Liver (tissue), 9 donors: Measurements from ENCODE around the gene ABHD5. TPM values are rescaled to one million over a fixed set of nuclear protein-coding genes. Genes with fewer than 3 reads are reported as not detected.

ENCODE experiments used
- DNase-seq: peaks from one replicate; pipeline ENCODE4 v3.0.0-alpha.2; 2017; ENCODE audit warnings: low spot score
- H3K27ac ChIP-seq, 2 donors: one replicate each; pipeline ENCODE4 v1.7.0; 2013; ENCODE audit warnings: inconsistent platforms in 2 of 2, low read length in 2 of 2, control low read depth in 1 of 2, low read depth in 1 of 2, mild to moderate bottlenecking in 1 of 2
- H3K27me3 ChIP-seq, 4 donors: one replicate each; pipeline versions ENCODE4 v1.6.1 to v1.7.0; 2013; ENCODE audit warnings: low read length in 3 of 4, inconsistent platforms in 1 of 4, mild to moderate bottlenecking in 1 of 4, moderate library complexity in 1 of 4; ENCODE audit not compliant: control insufficient read depth in 4 of 4, insufficient read depth in 4 of 4
- H3K36me3 ChIP-seq, 4 donors: one replicate each; pipeline versions ENCODE4 v1.6.1 to v1.7.0; 2013; ENCODE audit warnings: low read length in 3 of 4, mild to moderate bottlenecking in 3 of 4, low read depth in 1 of 4, moderate library complexity in 1 of 4; ENCODE audit not compliant: control insufficient read depth in 4 of 4, insufficient read depth in 3 of 4
- H3K4me1 ChIP-seq, 4 donors: one replicate each; pipeline versions ENCODE4 v1.6.1 to v1.7.0; 2013; ENCODE audit warnings: low read length in 3 of 4, mild to moderate bottlenecking in 3 of 4, moderate library complexity in 1 of 4; ENCODE audit not compliant: control insufficient read depth in 4 of 4, insufficient read depth in 4 of 4
- H3K4me3 ChIP-seq, 3 donors: one replicate each; pipeline versions ENCODE4 v1.6.1 to v1.7.0; 2013; ENCODE audit warnings: low read length in 3 of 3, control low read depth in 1 of 3, low read depth in 1 of 3, mild to moderate bottlenecking in 1 of 3
- H3K9ac ChIP-seq, 2 donors: one replicate each; pipeline ENCODE4 v1.7.0; 2013; ENCODE audit warnings: low read length in 2 of 2, mild to moderate bottlenecking in 2 of 2, moderate library complexity in 2 of 2, control low read depth in 1 of 2, low read depth in 1 of 2
- H3K9me3 ChIP-seq, 4 donors: one replicate each; pipeline versions ENCODE4 v1.6.1 to v1.7.0; 2013; ENCODE audit warnings: low read length in 3 of 4; ENCODE audit not compliant: control insufficient read depth in 4 of 4
- EGR1 ChIP-seq, 2 donors: IDR thresholded peaks; 2 replicates each; pipeline ENCODE4 v1.6.1; 2016 to 2018; ENCODE audit warnings: antibody characterized with exemption in 2 of 2, low read depth in 2 of 2
- FOXA1 ChIP-seq: IDR thresholded peaks from 2 replicates; pipeline ENCODE4 v1.6.1; 2016; ENCODE audit warnings: antibody characterized with exemption
- FOXA2 ChIP-seq: IDR thresholded peaks from 2 replicates; pipeline ENCODE4 v1.6.1; 2016; ENCODE audit warnings: antibody characterized with exemption
- GABPA ChIP-seq, 2 donors: IDR thresholded peaks in 1 of 2; conservative IDR thresholded peaks in 1 of 2; 2 replicates each; pipeline ENCODE4 v1.6.1; 2016; ENCODE audit warnings: antibody characterized with exemption in 2 of 2, mild to moderate bottlenecking in 1 of 2, moderate library complexity in 1 of 2
- HNF4A ChIP-seq, 2 donors: conservative IDR thresholded peaks; 2 replicates each; pipeline ENCODE4 v1.6.1; 2016; ENCODE audit warnings: antibody characterized with exemption in 2 of 2, mild to moderate bottlenecking in 2 of 2
- HNF4G ChIP-seq: IDR thresholded peaks from 2 replicates; pipeline ENCODE4 v1.6.1; 2016; ENCODE audit warnings: antibody characterized with exemption
- JUND ChIP-seq, 2 donors: IDR thresholded peaks; 2 replicates each; pipeline ENCODE4 v1.6.1; 2016; ENCODE audit warnings: antibody characterized with exemption in 2 of 2
- NR2F2 ChIP-seq: IDR thresholded peaks from 2 replicates; pipeline ENCODE4 v1.6.1; 2016; ENCODE audit warnings: antibody characterized with exemption
- RAD21 ChIP-seq, 2 donors: IDR thresholded peaks; 2 replicates each; pipeline ENCODE4 v1.6.1; 2016; ENCODE audit warnings: antibody characterized with exemption in 2 of 2, mild to moderate bottlenecking in 2 of 2
- REST ChIP-seq: IDR thresholded peaks from 2 replicates; pipeline ENCODE4 v1.6.1; 2016; ENCODE audit warnings: antibody characterized with exemption, mild to moderate bottlenecking
- RXRA ChIP-seq, 2 donors: IDR thresholded peaks; 2 replicates each; pipeline ENCODE4 v1.6.1; 2017 to 2018; ENCODE audit warnings: antibody characterized with exemption in 2 of 2, mild to moderate bottlenecking in 1 of 2
- SP1 ChIP-seq: IDR thresholded peaks from 2 replicates; pipeline ENCODE4 v1.6.1; 2018; ENCODE audit warnings: antibody characterized with exemption, mild to moderate bottlenecking
- TAF1 ChIP-seq: conservative IDR thresholded peaks from 2 replicates; pipeline ENCODE4 v1.6.1; 2016; ENCODE audit warnings: antibody characterized with exemption, mild to moderate bottlenecking
- YY1 ChIP-seq: IDR thresholded peaks from 2 replicates; pipeline ENCODE4 v1.6.1; 2016; ENCODE audit warnings: antibody characterized with exemption, mild to moderate bottlenecking
- WGBS: extraction: QIAGEN DNeasy Blood & Tissue Kit; methylation state at CpG from one replicate; pipeline ENCODE4 v1.1.7; 2013; 5-methylcytosine and 5-hydroxymethylcytosine counted together
- polyA plus RNA-seq, 2 donors: library from polyadenylated mRNA; stranded (reverse) in 1 of 2; unstranded in 1 of 2; fragments of 200-250 nt in 1 of 2; fragments of >200 nt in 1 of 2; fragmentation: Nextera tagmentation in 1 of 2; extraction: Ambion mirVana in 1 of 2; gene quantifications; one replicate each; pipeline versions ENCODE4 v1.2.1 to v1.2.3, GENCODE V29; 2013 to 2015
- total RNA-seq, 2 donors: library from RNA; depleted of rRNA; stranded (reverse); fragments of >200 nt; gene quantifications; one replicate each; pipeline ENCODE4 v1.2.3, GENCODE V29; 2014
- TF ChIP-seq, protein P1 (sequence below): fragments of 150-350 bp; IDR thresholded peaks from 2 replicates; pipeline ENCODE4 v1.5.1; 2017; ENCODE audit warnings: improper control_type of control experiment, low read depth, low read length; ENCODE audit not compliant: missing input control
- TF ChIP-seq, protein P2 (sequence below): IDR thresholded peaks from 2 replicates; pipeline ENCODE4 v1.6.1; 2016; ENCODE audit warnings: antibody characterized with exemption
- TF ChIP-seq, protein P3 (sequence below): IDR thresholded peaks from 2 replicates; pipeline ENCODE4 v1.6.1; 2016; ENCODE audit warnings: antibody characterized with exemption
- donor health status: healthy.
- donor health status: healthy.
- donor health status: healthy.
- donor health status: healthy.
- donor health status: healthy.

ABHD5 gene
- total and polyA plus RNA-seq, 4 donors, result 9.2 to 25.8 (median 16.1) TPM

GRCh38 chr3:43769097-43769884 is 78.6 kb downstream of the ABHD5 start:
- H3K9ac ChIP-seq, result no peak overlapping the region
- WGBS, result 9% methylated on average over 22 of the region's 22 CpGs
- TF ChIP-seq NR2F2 (peak; percentile 83), RXRA (IDR thresholded peaks at IDR 0.05) (peak; percentile 19 to 38), RAD21 (IDR thresholded peaks at IDR 0.05) (peak; percentile 75 to 87), HNF4A (conservative IDR thresholded peaks at IDR 0.05) (peak in 1 of 2 donors; percentile 21), TAF1 (no peak), GABPA (IDR thresholded peaks at IDR 0.05 in 1 of 2, conservative IDR thresholded peaks at IDR 0.05 in 1 of 2) (no peak), SP1 (peak; percentile 57)
- TF ChIP-seq, protein P1, sequence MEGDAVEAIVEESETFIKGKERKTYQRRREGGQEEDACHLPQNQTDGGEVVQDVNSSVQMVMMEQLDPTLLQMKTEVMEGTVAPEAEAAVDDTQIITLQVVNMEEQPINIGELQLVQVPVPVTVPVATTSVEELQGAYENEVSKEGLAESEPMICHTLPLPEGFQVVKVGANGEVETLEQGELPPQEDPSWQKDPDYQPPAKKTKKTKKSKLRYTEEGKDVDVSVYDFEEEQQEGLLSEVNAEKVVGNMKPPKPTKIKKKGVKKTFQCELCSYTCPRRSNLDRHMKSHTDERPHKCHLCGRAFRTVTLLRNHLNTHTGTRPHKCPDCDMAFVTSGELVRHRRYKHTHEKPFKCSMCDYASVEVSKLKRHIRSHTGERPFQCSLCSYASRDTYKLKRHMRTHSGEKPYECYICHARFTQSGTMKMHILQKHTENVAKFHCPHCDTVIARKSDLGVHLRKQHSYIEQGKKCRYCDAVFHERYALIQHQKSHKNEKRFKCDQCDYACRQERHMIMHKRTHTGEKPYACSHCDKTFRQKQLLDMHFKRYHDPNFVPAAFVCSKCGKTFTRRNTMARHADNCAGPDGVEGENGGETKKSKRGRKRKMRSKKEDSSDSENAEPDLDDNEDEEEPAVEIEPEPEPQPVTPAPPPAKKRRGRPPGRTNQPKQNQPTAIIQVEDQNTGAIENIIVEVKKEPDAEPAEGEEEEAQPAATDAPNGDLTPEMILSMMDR, result peak; percentile 88
- H3K36me3 ChIP-seq, result no peaks in the 10 kb centered on the region
- H3K27me3 ChIP-seq, result no peaks in the 10 kb centered on the region
- peaks cover 2 to 10% (median 9%) of the 10 kb centered on the region in 4 donors for H3K4me1 ChIP-seq
- DNase-seq, result peak; percentile 99
- H3K27ac ChIP-seq, result peak overlapping the region; percentile 1 to 6
- H3K4me3 ChIP-seq, result no peak overlapping the region
- no peaks in the 10 kb centered on the region for H3K9me3 ChIP-seq

DNA sequence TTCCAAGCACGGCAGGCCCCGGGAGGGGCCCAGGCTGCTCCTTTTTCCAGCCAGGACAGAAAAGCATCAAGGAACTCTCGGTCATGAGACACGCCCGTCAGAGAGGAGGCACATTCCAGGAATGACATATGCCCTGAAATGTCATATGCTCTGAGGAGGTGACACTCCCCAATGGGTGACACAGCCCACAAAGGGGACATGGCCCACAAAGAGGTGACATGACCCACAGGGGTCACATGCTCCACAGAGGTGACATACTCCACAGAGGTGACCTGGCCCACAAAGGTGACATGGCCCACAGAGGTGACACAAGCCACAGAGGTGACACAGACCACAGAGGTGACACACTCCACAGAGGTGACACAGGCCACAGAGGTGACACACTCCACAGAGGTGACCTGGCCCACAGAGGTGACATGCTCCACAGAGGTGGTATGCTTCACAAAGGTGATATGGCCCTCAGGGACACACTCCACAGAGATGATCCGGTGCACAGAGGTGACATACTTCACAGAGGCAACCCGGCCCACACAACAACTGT is 79.2 kb downstream of the ABHD5 start:
- TF ChIP-seq NR2F2 (peak; percentile 5), FOXA1 (no peak)

GRCh38 chr3:43770426-43771103 is 79.8 kb downstream of the ABHD5 start:
- no peak overlapping the region for H3K4me3 ChIP-seq
- H3K9me3 ChIP-seq, result no peaks in the 10 kb centered on the region
- peaks cover 2 to 10% (median 9%) of the 10 kb centered on the region in 4 donors for H3K4me1 ChIP-seq
- no peak overlapping the region for H3K9ac ChIP-seq
- WGBS, result 64% methylated on average over 11 of the region's 11 CpGs
- H3K36me3 ChIP-seq, result no peaks in the 10 kb centered on the region
- peak; percentile 74 for DNase-seq
- H3K27ac ChIP-seq, result peak overlapping the region in 1 of 2 donors; percentile 6
- H3K27me3 ChIP-seq, result no peaks in the 10 kb centered on the region
- TF ChIP-seq GABPA (IDR thresholded peaks at IDR 0.05 in 1 of 2, conservative IDR thresholded peaks at IDR 0.05 in 1 of 2) (no peak), REST (no peak), FOXA1 (no peak), RAD21 (IDR thresholded peaks at IDR 0.05) (no peak), FOXA2 (no peak), NR2F2 (no peak), JUND (IDR thresholded peaks at IDR 0.05) (peak; percentile 90 to 96), EGR1 (IDR thresholded peaks at IDR 0.05; ENCODE audit: low read depth in 2 of 2) (no peak), YY1 (no peak), HNF4A (conservative IDR thresholded peaks at IDR 0.05) (no peak), HNF4G (no peak)
- TF ChIP-seq, protein P2, sequence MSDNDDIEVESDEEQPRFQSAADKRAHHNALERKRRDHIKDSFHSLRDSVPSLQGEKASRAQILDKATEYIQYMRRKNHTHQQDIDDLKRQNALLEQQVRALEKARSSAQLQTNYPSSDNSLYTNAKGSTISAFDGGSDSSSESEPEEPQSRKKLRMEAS, result no peak
- TF ChIP-seq, protein P3, sequence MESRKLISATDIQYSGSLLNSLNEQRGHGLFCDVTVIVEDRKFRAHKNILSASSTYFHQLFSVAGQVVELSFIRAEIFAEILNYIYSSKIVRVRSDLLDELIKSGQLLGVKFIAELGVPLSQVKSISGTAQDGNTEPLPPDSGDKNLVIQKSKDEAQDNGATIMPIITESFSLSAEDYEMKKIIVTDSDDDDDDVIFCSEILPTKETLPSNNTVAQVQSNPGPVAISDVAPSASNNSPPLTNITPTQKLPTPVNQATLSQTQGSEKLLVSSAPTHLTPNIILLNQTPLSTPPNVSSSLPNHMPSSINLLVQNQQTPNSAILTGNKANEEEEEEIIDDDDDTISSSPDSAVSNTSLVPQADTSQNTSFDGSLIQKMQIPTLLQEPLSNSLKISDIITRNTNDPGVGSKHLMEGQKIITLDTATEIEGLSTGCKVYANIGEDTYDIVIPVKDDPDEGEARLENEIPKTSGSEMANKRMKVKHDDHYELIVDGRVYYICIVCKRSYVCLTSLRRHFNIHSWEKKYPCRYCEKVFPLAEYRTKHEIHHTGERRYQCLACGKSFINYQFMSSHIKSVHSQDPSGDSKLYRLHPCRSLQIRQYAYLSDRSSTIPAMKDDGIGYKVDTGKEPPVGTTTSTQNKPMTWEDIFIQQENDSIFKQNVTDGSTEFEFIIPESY, result no peak

More for the DNA sequence above, 79.2 kb downstream of the ABHD5 start:
- Histone ChIP-seq H3K27ac (peak overlapping the region; percentile 1 to 6), H3K27me3 (no peaks in the 10 kb centered on the region), H3K4me1 (peaks cover 2 to 10% (median 9%) of the 10 kb centered on the region in 4 donors), H3K36me3 (no peaks in the 10 kb centered on the region), H3K9me3 (no peaks in the 10 kb centered on the region), H3K9ac (no peak overlapping the region), H3K4me3 (no peak overlapping the region)
- DNase-seq, result peak; percentile 56
- 57% methylated on average over 7 of the region's 7 CpGs for WGBS
